Pancreas (tissue), 10 donors: ENCODE data around the gene PARK7. TPM values are rescaled to one million over a fixed set of nuclear protein-coding genes. Genes with fewer than 3 reads are reported as not detected.
A peak's percentile ranks its signal among the peaks of the same experiment; 100 is the strongest.

Source experiments
- ATAC-seq, 4 donors: fragments of 200-7000 bp; cut with Tn5 transposase; one replicate each; pipeline versions ENCODE4 v1.8.0 to v1.9.1; 2020; ENCODE audit warnings: mild to moderate bottlenecking in 4 of 4, moderate library complexity in 4 of 4
- DNase-seq, 6 donors: peaks; one replicate each; pipeline ENCODE4 v3.0.0-alpha.2; 2020
- FAIRE-seq: peaks from 2 replicates; lab custom pipeline; 2012; peaks lifted over from hg19 to GRCh38; lab: Jason Lieb, UNC
- H3K27ac ChIP-seq, 4 donors: fragments of 200-600 bp; sonication (generic); 1 replicate in 3 of 4; 2 replicates in 1 of 4; pipeline versions ENCODE4 v1.5.0 to v1.8.0; 2020
- H3K27me3 ChIP-seq, 4 donors: fragments of 200-600 bp; one replicate each; pipeline ENCODE4 v1.8.0; 2021
- H3K36me3 ChIP-seq, 3 donors: fragments of 200-600 bp; sonication (generic) in 1 of 3; one replicate each; pipeline versions ENCODE4 v1.5.0 to v1.8.0; 2020 to 2021
- H3K4me1 ChIP-seq, 3 donors: fragments of 200-600 bp; one replicate each; pipeline ENCODE4 v1.8.0; 2021
- H3K4me3 ChIP-seq, 4 donors: fragments of 200-600 bp; sonication (generic) in 2 of 4; one replicate each; pipeline versions ENCODE4 v1.5.0 to v1.8.0; 2020 to 2021
- H3K9me3 ChIP-seq, 4 donors: fragments of 200-600 bp; one replicate each; pipeline ENCODE4 v1.8.0; 2021
- CTCF ChIP-seq, 4 donors: fragments of 200-600 bp; sonication (generic) in 3 of 4; IDR thresholded peaks; one replicate each; pipeline versions ENCODE4 v1.5.0 to v1.8.0; 2021; ENCODE audit warnings: antibody characterized with exemption in 4 of 4
- WGBS, 2 donors: extraction: QIAGEN DNeasy Blood & Tissue Kit; methylation state at CpG; one replicate each; pipeline ENCODE4 v1.1.7; 2013; 5-methylcytosine and 5-hydroxymethylcytosine counted together
- intact Hi-C, 3 donors: fragments of 100-400 bp; cut with DNase I; formaldehyde crosslinking; loops; one replicate each; pipeline versions ENCODE4 v1.11.1 to v1.14.2; 2022
- polyA plus RNA-seq, 2 donors: library from polyadenylated mRNA; stranded (reverse); fragments of 200-250 nt; gene quantifications; one replicate each; pipeline ENCODE4 v1.2.3, GENCODE V29; 2013
- total RNA-seq, 6 donors: library from RNA; stranded (reverse); fragmentation: NEBNext Ultra II Directional in 4 of 6; extraction: Animal tissue kit (Norgen Biotek cat#: 25700) in 4 of 6; gene quantifications; one replicate each; pipeline versions ENCODE4 v1.2.1 to v1.2.4, GENCODE V29; 2021 to 2023
- donor health status: healthy with polysubstance abuse.
- donor health status: DM: no; HTN: no; CAD: no; lungs with moderate emphysema.
- donor health status: DM: no; HTN: no; CAD: no.
- donor health status: control.
- donor health status: control.
- donor health status: Bipolar disorder and iron deficiency.
- donor health status: DM: yes; HTN: yes; CAD: no.
- donor health status: DM: no; HTN: no; CAD: no.
- donor health status: DM: no; HTN: no; CAD: no.
- donor health status: DM: yes; HTN: yes; CAD: no.

PARK7 gene
- total and polyA plus RNA-seq, 8 donors = 99.8 to 176 (median 137) TPM

DNA sequence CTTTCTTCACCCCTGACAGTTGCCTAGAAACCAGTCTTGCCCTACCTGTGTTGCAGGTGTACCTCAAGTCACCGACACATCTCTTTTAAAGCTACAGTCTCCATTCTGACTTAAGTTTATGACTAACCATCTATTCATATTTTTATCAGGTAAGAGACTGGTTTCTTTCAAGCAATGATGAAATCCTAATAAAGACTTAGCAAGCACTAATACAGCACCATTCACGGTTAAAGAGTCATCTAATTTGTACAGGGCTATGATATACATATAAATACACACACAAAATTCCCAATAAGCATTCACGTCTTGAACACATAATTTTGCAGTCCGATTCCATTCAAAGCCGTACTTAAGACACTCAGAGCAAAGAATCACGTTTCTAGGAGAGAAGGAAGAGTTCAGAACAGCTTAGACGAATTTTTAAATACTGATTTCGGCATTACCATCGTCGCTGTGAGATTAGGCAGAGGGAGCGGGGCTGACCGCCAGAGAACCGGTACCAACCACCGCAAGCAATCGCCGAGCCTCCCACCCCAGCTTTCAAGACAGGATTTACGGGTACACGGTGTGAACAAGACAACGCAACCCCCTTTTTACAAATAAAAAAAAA is 63.7 kb downstream of the PARK7 start:
- intact Hi-C loops = loop anchor here in 1 of 3 donors (5.0 kb wide), 1 partner anchor 287 kb away; no protein-coding TSS in a partner anchor
- FAIRE-seq = no peak
- peak overlapping the region; percentile 69 to 92 (median 82) for H3K4me3 ChIP-seq
- peak in 1 of 4 donors; percentile 0 for ATAC-seq
- H3K9me3 ChIP-seq = no peaks in the 10 kb centered on the region
- TF ChIP-seq CTCF (IDR thresholded peaks at IDR 0.05) = no peak
- no peaks in the 10 kb centered on the region for H3K27me3 ChIP-seq
- WGBS, 2 donors = 1% methylated on average over 19 of the region's 19 CpGs
- no peak for DNase-seq
- peaks cover 0 to 23% (median 0%) of the 10 kb centered on the region in 3 donors for H3K36me3 ChIP-seq
- H3K4me1 ChIP-seq = peaks cover 17 to 44% (median 17%) of the 10 kb centered on the region in 3 donors
- peak overlapping the region; percentile 98 to 100 (median 99) for H3K27ac ChIP-seq

- ATAC-seq = peak in 1 of 4 donors; percentile 0
- no peaks in the 10 kb centered on the region for H3K27me3 ChIP-seq
- FAIRE-seq = no peak
- DNase-seq = no peak
- H3K36me3 ChIP-seq = peaks cover 0 to 22% (median 0%) of the 10 kb centered on the region in 3 donors
- H3K9me3 ChIP-seq = no peaks in the 10 kb centered on the region
- peaks cover 17 to 38% (median 18%) of the 10 kb centered on the region in 3 donors for H3K4me1 ChIP-seq
- WGBS, 2 donors = 1% methylated on average over 43 to 69 of the region's 69 CpGs
- H3K27ac ChIP-seq = peak overlapping the region; percentile 98 to 100 (median 99)
- intact Hi-C loops = loop anchor here in 2 of 3 donors (2.0 to 5.0 kb wide), 2 partner anchors 287 kb away; no protein-coding TSS in a partner anchor
- TF ChIP-seq CTCF (IDR thresholded peaks at IDR 0.05) = no peak
- peak overlapping the region; percentile 69 to 92 (median 82) for H3K4me3 ChIP-seq
These were observed 64.2 kb downstream of the PARK7 start for GRCh38 chr1:8025671-8026144.

DNA sequence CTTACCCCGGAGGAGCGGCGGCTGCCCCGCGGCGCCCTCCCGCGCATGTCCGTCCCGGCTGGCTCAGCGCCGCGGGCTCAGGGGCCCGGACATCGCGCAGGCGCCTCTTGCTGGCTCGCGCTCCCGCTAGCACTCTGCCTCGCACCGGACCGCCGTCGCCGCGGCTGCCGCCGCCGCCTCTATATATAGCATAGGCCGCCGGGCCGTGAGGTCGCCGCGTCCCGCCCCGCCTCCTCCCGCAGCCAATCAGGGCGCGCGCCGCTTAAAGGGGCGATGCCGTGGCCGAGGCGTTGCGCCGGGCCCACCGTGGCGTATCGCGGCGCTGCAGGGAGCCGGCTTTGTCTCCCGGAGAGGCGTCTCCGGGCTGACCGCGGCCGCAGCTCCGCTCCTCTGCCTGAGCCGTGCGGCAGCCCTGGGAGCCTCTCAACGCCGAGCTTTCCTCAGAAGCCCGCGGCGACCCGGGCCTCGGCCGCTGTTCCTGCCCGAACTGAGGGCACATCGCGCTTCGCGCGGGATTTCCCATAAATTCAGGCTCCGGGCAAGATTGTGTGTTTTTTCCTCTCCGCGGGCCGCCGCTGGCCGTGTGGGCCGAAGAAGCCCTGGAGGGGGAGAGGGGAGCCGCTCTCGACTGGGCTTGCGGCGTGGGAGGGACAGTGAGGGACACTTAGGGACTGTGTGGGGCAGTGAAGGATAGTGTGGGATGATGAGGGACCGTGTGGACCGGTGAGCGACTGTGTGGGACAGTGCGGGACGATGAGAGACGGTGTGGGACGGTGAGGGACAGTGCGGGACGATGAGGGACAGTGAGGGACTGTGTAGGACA is 64.9 kb downstream of the PARK7 start, which contains the start of gene ERRFI1:
TSS of gene ERRFI1 (minus strand) at position 157 of the 823 bp plus-strand sequence. CDS start 10,690 bp downstream, outside the sequence.
- intact Hi-C loops = loop anchor here in 2 of 3 donors (2.0 to 5.0 kb wide), 2 partner anchors 286 kb away; no protein-coding TSS in a partner anchor

More for the DNA sequence above, 64.9 kb downstream of the PARK7 start, which contains the start of gene ERRFI1:
- peak; percentile 92 to 100 (median 98) for DNase-seq
- H3K27ac ChIP-seq = peak within 1 kb of the TSS; percentile 98 to 100 (median 99)
- no peaks in the 10 kb centered on the region for H3K27me3 ChIP-seq
- no peaks in the 10 kb centered on the region for H3K9me3 ChIP-seq
- peak within 1 kb of the TSS; percentile 69 to 92 (median 82) for H3K4me3 ChIP-seq
- no peak for TF ChIP-seq CTCF (IDR thresholded peaks at IDR 0.05)
- WGBS, 2 donors = 3 to 4% methylated on average over 78 to 98 of the region's 98 CpGs
- no peak for FAIRE-seq
- peaks cover 17 to 35% (median 23%) of the 10 kb centered on the region in 3 donors for H3K4me1 ChIP-seq
- ATAC-seq = peak; percentile 70 to 85 (median 74)
- peaks cover 0 to 22% (median 0%) of the 10 kb centered on the region in 3 donors for H3K36me3 ChIP-seq
